H1 (cell line): ENCODE results near the gene PCSK1N. TPM values are rescaled to one million over a fixed set of nuclear protein-coding genes. Genes with fewer than 3 reads are reported as not detected.

Experiments used
- BCL11A ChIP-seq, 2 experiments: IDR thresholded peaks; one replicate each; pipeline ENCODE4 v1.6.1; 2011; ENCODE audit warnings: low read depth in 2 of 2, low read length in 2 of 2, mild to moderate bottlenecking in 2 of 2
- BRCA1 ChIP-seq: IDR thresholded peaks from 2 replicates; pipeline ENCODE4 v1.6.1; 2012; ENCODE audit warnings: low read depth, low read length, improper control_type of control experiment
- CEBPB ChIP-seq: IDR thresholded peaks from 2 replicates; pipeline ENCODE4 v1.6.1; 2012; ENCODE audit warnings: low read depth, low read length
- CTBP2 ChIP-seq: IDR thresholded peaks from 2 replicates; pipeline ENCODE4 v1.7.0; 2011; ENCODE audit warnings: borderline replicate concordance, mild to moderate bottlenecking, moderate library complexity, mixed read lengths, low read length; ENCODE audit not compliant: insufficient read depth, insufficient read length
- EP300 ChIP-seq, 2 experiments: IDR thresholded peaks; 1 replicate in 1 of 2; 2 replicates in 1 of 2; pipeline ENCODE4 v1.6.1; 2011 to 2012; ENCODE audit warnings: low read depth in 2 of 2, low read length in 2 of 2, mild to moderate bottlenecking in 2 of 2, borderline replicate concordance in 1 of 2, inconsistent platforms in 1 of 2, moderate library complexity in 1 of 2
- FOSL1 ChIP-seq: IDR thresholded peaks from 2 replicates; pipeline ENCODE4 v1.6.1; 2011; ENCODE audit warnings: mild to moderate bottlenecking, low read depth, low read length, moderate library complexity; ENCODE audit not compliant: insufficient read depth
- GABPA ChIP-seq: IDR thresholded peaks from 2 replicates; pipeline ENCODE4 v1.6.1; 2011; ENCODE audit warnings: mild to moderate bottlenecking, low read length, moderate library complexity, borderline replicate concordance; ENCODE audit not compliant: insufficient read depth
- HDAC6 ChIP-seq: IDR thresholded peaks from one replicate; pipeline ENCODE4 v1.7.1; 2012; ENCODE audit warnings: low read depth, mild to moderate bottlenecking, inconsistent platforms, low read length, moderate library complexity
- JUN ChIP-seq: IDR thresholded peaks from 2 replicates; pipeline ENCODE4 v1.6.1; 2011; ENCODE audit warnings: low read depth, mild to moderate bottlenecking, improper control_type of control experiment, low read length
- JUND ChIP-seq: IDR thresholded peaks from 2 replicates; pipeline ENCODE4 v1.6.1; 2011; ENCODE audit warnings: mild to moderate bottlenecking, improper control_type of control experiment, low read length
- NANOG ChIP-seq: IDR thresholded peaks from 2 replicates; pipeline ENCODE4 v1.6.1; 2011; ENCODE audit warnings: low read length, low read depth, mild to moderate bottlenecking, inconsistent platforms; ENCODE audit not compliant: insufficient read depth, poor library complexity, severe bottlenecking
- NRF1 ChIP-seq: IDR thresholded peaks from 2 replicates; pipeline ENCODE4 v1.6.1; 2011; ENCODE audit warnings: mild to moderate bottlenecking, low read depth, low read length, improper control_type of control experiment
- RAD21 ChIP-seq, 2 experiments: IDR thresholded peaks in 1 of 2; conservative IDR thresholded peaks in 1 of 2; 2 replicates each; pipeline ENCODE4 v1.6.1; 2011; ENCODE audit warnings: low read depth in 2 of 2, low read length in 2 of 2, improper control_type of control experiment in 1 of 2, inconsistent platforms in 1 of 2, mild to moderate bottlenecking in 1 of 2, moderate library complexity in 1 of 2
- SIN3A ChIP-seq, 2 experiments: IDR thresholded peaks in 1 of 2; conservative IDR thresholded peaks in 1 of 2; 2 replicates each; pipeline ENCODE4 v1.6.1; 2011 to 2012; ENCODE audit warnings: low read length in 2 of 2, improper control_type of control experiment in 1 of 2, low read depth in 1 of 2, mild to moderate bottlenecking in 1 of 2
- SP1 ChIP-seq: IDR thresholded peaks from 2 replicates; pipeline ENCODE4 v1.6.1; 2011; ENCODE audit warnings: low read depth, low read length
- SP2 ChIP-seq: IDR thresholded peaks from 2 replicates; pipeline ENCODE4 v1.6.1; 2012; ENCODE audit warnings: mild to moderate bottlenecking, low read length, inconsistent platforms
- SP4 ChIP-seq: IDR thresholded peaks from 2 replicates; pipeline ENCODE4 v1.6.1; 2012; ENCODE audit warnings: low read length, inconsistent platforms
- SUZ12 ChIP-seq: fragments of 200-600 bp; sonication (generic); IDR thresholded peaks from 2 replicates; pipeline ENCODE4 v1.6.1; 2012; ENCODE audit warnings: mild to moderate bottlenecking, inconsistent platforms, low read length, moderate library complexity, mixed read lengths
- TAF1 ChIP-seq: IDR thresholded peaks from 2 replicates; pipeline ENCODE4 v1.6.1; 2011; ENCODE audit warnings: mild to moderate bottlenecking, low read depth, low read length
- TAF7 ChIP-seq: optimal IDR thresholded peaks from 2 replicates; pipeline ENCODE3; 2011; ENCODE audit warnings: low read depth, mild to moderate bottlenecking, inconsistent platforms, low read length, moderate library complexity, borderline replicate concordance
- TBP ChIP-seq: IDR thresholded peaks from 2 replicates; pipeline ENCODE4 v1.6.1; 2011; ENCODE audit warnings: low read depth, low read length, improper control_type of control experiment
- YY1 ChIP-seq: IDR thresholded peaks from 2 replicates; pipeline ENCODE4 v1.6.1; 2011; ENCODE audit warnings: low read depth, mild to moderate bottlenecking, low read length
- polyA plus RNA-seq, 7 experiments: library from polyadenylated mRNA; depleted of rRNA in 3 of 7; stranded (reverse) in 5 of 7; unstranded in 2 of 7; fragments of >200 nt in 5 of 7; fragments of 200-250 nt in 2 of 7; gene quantifications; 1 replicate in 5 of 7; 2 replicates in 1 of 7; 4 replicates in 1 of 7; pipeline versions ENCODE4 v1.2.1 to v1.2.3, GENCODE V29; 2011 to 2013; ENCODE audit warnings: missing spikeins in 2 of 7, mixed read lengths in 2 of 7
- total RNA-seq: library from RNA; stranded (reverse); fragmentation: NEBNext Ultra II Directional; extraction: Animal tissue kit (Norgen Biotek cat#: 25700); gene quantifications from 2 replicates; pipeline ENCODE4 v1.2.1, GENCODE V29; 2021

Gene PCSK1N
- total and polyA plus RNA-seq, 2 of the 8 experiments (the other 6 are each of a cell fraction or from before 2014, with no cell fraction given), result 3.6 to 4.5 TPM

GRCh38 chrX:48801280-48802088 is 33.9 kb downstream of the PCSK1N start, which contains the start of gene HDAC6 (continued):
- no peak for TF ChIP-seq TBP
- peak; percentile 77 for TF ChIP-seq TAF1
- no peak for TF ChIP-seq SUZ12
- no peak for TF ChIP-seq RAD21 (IDR thresholded peaks at IDR 0.05 in 1 of 2, conservative IDR thresholded peaks at IDR 0.05 in 1 of 2; ENCODE audit: low read depth in 2 of 2, low read length in 2 of 2)
- TF ChIP-seq SIN3A (conservative IDR thresholded peaks at IDR 0.05 in 1 of 2, IDR thresholded peaks at IDR 0.05 in 1 of 2; ENCODE audit: low read depth in 1 of 2, low read length in 2 of 2), result peak in 1 of 2 experiments; percentile 53; a peak in 1 of 4 replicates
- TF ChIP-seq GABPA, result no peak
- TF ChIP-seq JUN, result no peak
- TF ChIP-seq TAF7, result peak; percentile 53
- peak; percentile 40; the same call in 1 of the 2 replicates for TF ChIP-seq SP1
- TF ChIP-seq HDAC6, result no peak
- TF ChIP-seq CTBP2, result no peak
- no peak for TF ChIP-seq EP300 (IDR thresholded peaks at IDR 0.05; ENCODE audit: borderline replicate concordance in 1 of 2, low read depth in 2 of 2, low read length in 2 of 2)
- peak; percentile 76 for TF ChIP-seq BRCA1
- no peak for TF ChIP-seq SP2
- no peak for TF ChIP-seq BCL11A (IDR thresholded peaks at IDR 0.05; ENCODE audit: low read depth in 2 of 2, low read length in 2 of 2)
- no peak for TF ChIP-seq YY1
- no peak for TF ChIP-seq NRF1
- no peak for TF ChIP-seq CEBPB
- TF ChIP-seq FOSL1, result no peak
- no peak for TF ChIP-seq JUND
- TF ChIP-seq NANOG, result no peak
- TF ChIP-seq SP4, result 0 out of 2 replicates have a peak, but pooled peaks have one; percentile 54
- TF ChIP-seq, all 59 proteins: peak for 17
